ENCODE data around the gene KCNT2. TPM values are rescaled to one million over a fixed set of nuclear protein-coding genes. Genes with fewer than 3 reads are reported as not detected.

The KCNT2 gene
- total RNA-seq, 1 experiment from 2014 or later: not detected

- H3K79me2 ChIP-seq (ENCODE audit: low read length): no peaks in the 10 kb centered on the region
- no peaks in the 10 kb centered on the region for H3K27me3 ChIP-seq (ENCODE audit: low read length)
- no peaks in the 10 kb centered on the region; the same call in 1 of the 2 replicates for H3K9me3 ChIP-seq (ENCODE audit: low read length)
- no peaks in the 10 kb centered on the region for H4K20me1 ChIP-seq (ENCODE audit: insufficient read depth, low read depth, low read length)
- H3K4me2 ChIP-seq (ENCODE audit: low read depth, low read length, poor library complexity, severe bottlenecking): no peak overlapping the region
- H3K4me3 ChIP-seq (ENCODE audit: low read length): no peak overlapping the region
- H2AFZ ChIP-seq (ENCODE audit: low read length): no peak overlapping the region
- H3K36me3 ChIP-seq (ENCODE audit: insufficient read depth, low read length): no peaks in the 10 kb centered on the region
- no peak overlapping the region for H3K27ac ChIP-seq (ENCODE audit: low read length)
- H3K9ac ChIP-seq (ENCODE audit: low read length): no peak overlapping the region
- no peaks in the 10 kb centered on the region for H3K4me1 ChIP-seq (ENCODE audit: low read length)
- DNase-seq: no peak
- no peaks in the 10 kb centered on the region for H3K9me2 ChIP-seq (replicated peaks; ENCODE audit: insufficient read depth, low read length)
Observed at GRCh38 chr1:196577386-196577785, 30.9 kb downstream of the KCNT2 start.

GRCh38 chr1:196573226-196573625, 35.0 kb downstream of the KCNT2 start:
- no peaks in the 10 kb centered on the region for H4K20me1 ChIP-seq (ENCODE audit: insufficient read depth, low read depth, low read length)

GRCh38 chr1:196567238-196567637, 41.0 kb downstream of the KCNT2 start:
- Histone ChIP-seq H3K27ac (ENCODE audit: low read length) (no peak overlapping the region), H3K4me1 (ENCODE audit: low read length) (no peaks in the 10 kb centered on the region), H3K79me2 (ENCODE audit: low read length) (no peaks in the 10 kb centered on the region), H3K36me3 (ENCODE audit: insufficient read depth, low read length) (no peaks in the 10 kb centered on the region), H3K4me2 (ENCODE audit: low read depth, low read length, poor library complexity, severe bottlenecking) (no peak overlapping the region), H2AFZ (ENCODE audit: low read length) (no peak overlapping the region), H4K20me1 (ENCODE audit: insufficient read depth, low read depth, low read length) (no peaks in the 10 kb centered on the region), H3K9me3 (ENCODE audit: low read length) (peaks cover 18% of the 10 kb centered on the region), H3K9ac (ENCODE audit: low read length) (no peak overlapping the region), H3K4me3 (ENCODE audit: low read length) (no peak overlapping the region), H3K27me3 (ENCODE audit: low read length) (no peaks in the 10 kb centered on the region), H3K9me2 (replicated peaks; ENCODE audit: insufficient read depth, low read length) (no peaks in the 10 kb centered on the region)
- no peak for DNase-seq

More at GRCh38 chr1:196573226-196573625, 35.0 kb downstream of the KCNT2 start:
- DNase-seq: no peak
- Histone ChIP-seq H3K27me3 (ENCODE audit: low read length) (no peaks in the 10 kb centered on the region), H3K9me2 (replicated peaks; ENCODE audit: insufficient read depth, low read length) (no peaks in the 10 kb centered on the region), H3K79me2 (ENCODE audit: low read length) (no peaks in the 10 kb centered on the region), H2AFZ (ENCODE audit: low read length) (no peak overlapping the region), H3K4me3 (ENCODE audit: low read length) (no peak overlapping the region), H3K9ac (ENCODE audit: low read length) (no peak overlapping the region), H3K27ac (ENCODE audit: low read length) (no peak overlapping the region), H3K4me2 (ENCODE audit: low read depth, low read length, poor library complexity, severe bottlenecking) (no peak overlapping the region), H3K4me1 (ENCODE audit: low read length) (no peaks in the 10 kb centered on the region), H3K9me3 (ENCODE audit: low read length) (no peaks in the 10 kb centered on the region; the same call in 1 of the 2 replicates), H3K36me3 (ENCODE audit: insufficient read depth, low read length) (no peaks in the 10 kb centered on the region)

- Histone ChIP-seq H2AFZ (ENCODE audit: low read length) (no peak overlapping the region), H3K79me2 (ENCODE audit: low read length) (no peaks in the 10 kb centered on the region), H3K4me2 (ENCODE audit: low read depth, low read length, poor library complexity, severe bottlenecking) (no peak overlapping the region), H3K4me1 (ENCODE audit: low read length) (no peaks in the 10 kb centered on the region), H3K4me3 (ENCODE audit: low read length) (no peak overlapping the region), H3K36me3 (ENCODE audit: insufficient read depth, low read length) (no peaks in the 10 kb centered on the region), H4K20me1 (ENCODE audit: insufficient read depth, low read depth, low read length) (no peaks in the 10 kb centered on the region), H3K9me3 (ENCODE audit: low read length) (peaks cover 26% of the 10 kb centered on the region), H3K9me2 (replicated peaks; ENCODE audit: insufficient read depth, low read length) (no peaks in the 10 kb centered on the region), H3K9ac (ENCODE audit: low read length) (no peak overlapping the region), H3K27me3 (ENCODE audit: low read length) (no peaks in the 10 kb centered on the region), H3K27ac (ENCODE audit: low read length) (no peak overlapping the region)
- DNase-seq: no peak
Observed at GRCh38 chr1:196563768-196564167, 44.5 kb downstream of the KCNT2 start.

- Histone ChIP-seq H4K20me1 (ENCODE audit: insufficient read depth, low read depth, low read length) (no peaks in the 10 kb centered on the region), H3K4me2 (ENCODE audit: low read depth, low read length, poor library complexity, severe bottlenecking) (no peak overlapping the region), H3K9me2 (replicated peaks; ENCODE audit: insufficient read depth, low read length) (no peaks in the 10 kb centered on the region), H3K4me3 (ENCODE audit: low read length) (no peak overlapping the region), H3K27ac (ENCODE audit: low read length) (no peak overlapping the region), H3K9me3 (ENCODE audit: low read length) (peaks cover 14% of the 10 kb centered on the region), H3K79me2 (ENCODE audit: low read length) (no peaks in the 10 kb centered on the region), H3K9ac (ENCODE audit: low read length) (no peak overlapping the region), H3K4me1 (ENCODE audit: low read length) (no peaks in the 10 kb centered on the region), H2AFZ (ENCODE audit: low read length) (no peak overlapping the region), H3K36me3 (ENCODE audit: insufficient read depth, low read length) (no peaks in the 10 kb centered on the region), H3K27me3 (ENCODE audit: low read length) (no peaks in the 10 kb centered on the region)
- no peak for DNase-seq
Observed at GRCh38 chr1:196559314-196559713, 48.9 kb downstream of the KCNT2 start.

- no peaks in the 10 kb centered on the region for H3K27me3 ChIP-seq (ENCODE audit: low read length)
- no peak overlapping the region for H3K4me3 ChIP-seq (ENCODE audit: low read length)
- H3K9me3 ChIP-seq (ENCODE audit: low read length): peaks cover 12% of the 10 kb centered on the region
- no peak overlapping the region for H3K4me2 ChIP-seq (ENCODE audit: low read depth, low read length, poor library complexity, severe bottlenecking)
- H4K20me1 ChIP-seq (ENCODE audit: insufficient read depth, low read depth, low read length): no peaks in the 10 kb centered on the region
- H3K4me1 ChIP-seq (ENCODE audit: low read length): no peaks in the 10 kb centered on the region
- no peak for DNase-seq
- H3K9ac ChIP-seq (ENCODE audit: low read length): no peak overlapping the region
- no peak overlapping the region for H3K27ac ChIP-seq (ENCODE audit: low read length)
- no peaks in the 10 kb centered on the region for H3K79me2 ChIP-seq (ENCODE audit: low read length)
- H3K36me3 ChIP-seq (ENCODE audit: insufficient read depth, low read length): no peaks in the 10 kb centered on the region
- H3K9me2 ChIP-seq (replicated peaks; ENCODE audit: insufficient read depth, low read length): no peaks in the 10 kb centered on the region
- no peak overlapping the region for H2AFZ ChIP-seq (ENCODE audit: low read length)
Observed at GRCh38 chr1:196558411-196558810, 49.8 kb downstream of the KCNT2 start.

GRCh38 chr1:196557797-196558196, 50.4 kb downstream of the KCNT2 start:
- no peaks in the 10 kb centered on the region for H3K4me1 ChIP-seq (ENCODE audit: low read length)
- H3K9me2 ChIP-seq (replicated peaks; ENCODE audit: insufficient read depth, low read length): no peaks in the 10 kb centered on the region
- no peaks in the 10 kb centered on the region for H3K27me3 ChIP-seq (ENCODE audit: low read length)
- no peak for DNase-seq
- no peaks in the 10 kb centered on the region for H4K20me1 ChIP-seq (ENCODE audit: insufficient read depth, low read depth, low read length)
- H3K9ac ChIP-seq (ENCODE audit: low read length): no peak overlapping the region
- no peak overlapping the region for H3K4me3 ChIP-seq (ENCODE audit: low read length)
- no peaks in the 10 kb centered on the region for H3K36me3 ChIP-seq (ENCODE audit: insufficient read depth, low read length)
- no peak overlapping the region for H3K27ac ChIP-seq (ENCODE audit: low read length)
- no peak overlapping the region for H2AFZ ChIP-seq (ENCODE audit: low read length)
- no peak overlapping the region for H3K4me2 ChIP-seq (ENCODE audit: low read depth, low read length, poor library complexity, severe bottlenecking)
- no peaks in the 10 kb centered on the region for H3K79me2 ChIP-seq (ENCODE audit: low read length)
- peaks cover 17% of the 10 kb centered on the region for H3K9me3 ChIP-seq (ENCODE audit: low read length)

GRCh38 chr1:196550731-196551130, 57.5 kb downstream of the KCNT2 start:
- Histone ChIP-seq H4K20me1 (ENCODE audit: insufficient read depth, low read depth, low read length) (no peaks in the 10 kb centered on the region), H3K27me3 (ENCODE audit: low read length) (no peaks in the 10 kb centered on the region), H3K36me3 (ENCODE audit: insufficient read depth, low read length) (no peaks in the 10 kb centered on the region), H3K4me2 (ENCODE audit: low read depth, low read length, poor library complexity, severe bottlenecking) (no peak overlapping the region), H3K9me3 (ENCODE audit: low read length) (peaks cover 29% of the 10 kb centered on the region), H3K79me2 (ENCODE audit: low read length) (no peaks in the 10 kb centered on the region), H3K4me3 (ENCODE audit: low read length) (no peak overlapping the region), H3K27ac (ENCODE audit: low read length) (no peak overlapping the region), H3K4me1 (ENCODE audit: low read length) (no peaks in the 10 kb centered on the region), H3K9me2 (replicated peaks; ENCODE audit: insufficient read depth, low read length) (no peaks in the 10 kb centered on the region), H3K9ac (ENCODE audit: low read length) (no peak overlapping the region), H2AFZ (ENCODE audit: low read length) (no peak overlapping the region)
- DNase-seq: no peak

Measured in Karpas-422 (cell line).